Measurements from ENCODE around the gene ELK3.

Gene ELK3

DNA sequence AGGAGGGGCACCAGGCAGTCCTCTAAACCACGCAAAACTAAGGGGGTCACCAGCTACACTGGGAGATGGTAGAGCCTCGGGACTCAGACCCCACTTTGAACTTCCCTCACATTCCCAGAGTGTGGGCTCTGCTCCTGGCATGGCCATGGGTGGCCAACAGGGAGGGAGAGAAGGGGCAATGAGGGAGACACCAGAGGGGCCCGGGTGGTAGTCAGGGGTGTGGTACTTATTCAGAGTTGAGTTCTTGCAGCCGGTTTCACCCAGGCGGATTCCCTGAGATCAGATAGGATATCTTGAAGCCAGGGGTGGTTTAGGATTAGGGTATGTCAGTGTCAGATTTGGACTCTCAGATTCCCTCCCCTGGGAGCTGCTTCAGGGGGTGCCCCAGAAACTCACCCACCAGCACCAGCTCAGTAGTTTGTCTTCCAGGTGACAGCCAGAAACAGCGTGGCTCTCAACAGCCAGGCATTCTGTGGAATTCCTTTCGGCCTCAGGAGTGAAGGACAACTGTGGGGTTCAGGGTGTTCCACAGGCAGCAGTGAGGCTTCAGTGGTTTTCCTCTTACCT is 56.0 kb downstream of the ELK3 start:
- DNase-seq (ENCODE audit: insufficient read length, low spot score) (no peak), FAIRE-seq (no peak)

GRCh38 chr12:96255077-96255476 is 60.9 kb downstream of the ELK3 start:
- DNase-seq (ENCODE audit: insufficient read length, low spot score) (no peak), FAIRE-seq (no peak)

DNA sequence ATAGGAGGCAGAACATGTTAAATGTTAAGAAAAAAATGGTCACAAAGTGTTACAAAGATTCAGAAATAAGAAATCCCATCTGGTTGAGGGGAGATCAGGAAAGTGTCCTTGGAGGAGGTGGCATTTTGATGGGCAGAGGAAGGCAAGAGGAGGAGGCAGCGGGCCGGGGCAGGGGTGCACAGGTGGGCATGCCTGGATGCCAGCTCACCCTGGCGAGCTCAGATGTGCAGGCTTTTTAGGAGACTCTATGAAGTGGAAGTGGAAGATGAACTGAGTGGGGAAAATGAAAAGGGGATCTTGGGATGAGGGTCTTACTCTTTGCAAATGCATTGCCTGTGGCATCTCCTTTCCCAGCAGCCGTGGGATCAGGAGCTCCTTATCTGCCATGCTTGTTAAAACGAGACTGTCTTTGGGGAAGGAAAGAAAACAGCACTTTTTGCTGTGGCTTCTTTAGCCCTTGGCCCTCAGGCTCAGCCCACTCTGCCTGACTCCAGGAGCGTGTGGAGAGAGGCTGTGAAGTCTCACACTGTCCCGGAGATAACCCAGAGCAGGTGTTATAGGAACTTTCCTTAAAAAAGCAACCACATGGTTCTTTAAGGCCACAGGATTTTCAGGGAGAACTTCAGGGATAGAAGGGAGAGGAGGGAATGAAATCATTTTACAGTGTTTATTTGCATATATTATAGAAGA is 62.6 kb downstream of the ELK3 start:
- DNase-seq (ENCODE audit: insufficient read length, low spot score) (no peak), FAIRE-seq (no peak)

DNA sequence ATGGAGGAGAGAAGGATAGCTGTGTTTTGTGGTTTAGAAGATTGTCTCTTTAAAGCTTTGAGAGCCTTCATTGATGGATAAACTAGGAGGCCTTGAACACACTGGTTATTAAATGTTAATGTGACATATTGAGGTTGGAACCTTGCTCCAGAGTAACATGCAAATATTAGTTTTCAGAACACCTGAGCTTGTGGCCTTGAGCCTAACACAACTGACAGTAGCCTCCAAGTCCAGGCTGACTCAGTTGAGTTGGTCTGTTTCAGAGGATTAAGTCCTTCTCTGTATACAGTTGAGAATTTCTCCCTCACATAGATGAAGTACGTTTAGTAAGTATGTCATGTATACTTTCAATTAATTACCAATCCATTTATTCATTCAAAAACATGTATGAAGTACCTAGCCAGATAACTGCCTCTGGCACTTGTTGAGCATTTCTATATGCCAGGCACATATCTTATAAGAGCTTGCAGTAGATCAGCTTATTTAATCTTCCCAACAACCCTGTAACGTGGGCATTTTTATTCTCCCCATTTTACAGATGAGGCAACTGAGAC is 63.5 kb downstream of the ELK3 start:
- no peak for FAIRE-seq
- DNase-seq (ENCODE audit: insufficient read length, low spot score), result no peak

DNA sequence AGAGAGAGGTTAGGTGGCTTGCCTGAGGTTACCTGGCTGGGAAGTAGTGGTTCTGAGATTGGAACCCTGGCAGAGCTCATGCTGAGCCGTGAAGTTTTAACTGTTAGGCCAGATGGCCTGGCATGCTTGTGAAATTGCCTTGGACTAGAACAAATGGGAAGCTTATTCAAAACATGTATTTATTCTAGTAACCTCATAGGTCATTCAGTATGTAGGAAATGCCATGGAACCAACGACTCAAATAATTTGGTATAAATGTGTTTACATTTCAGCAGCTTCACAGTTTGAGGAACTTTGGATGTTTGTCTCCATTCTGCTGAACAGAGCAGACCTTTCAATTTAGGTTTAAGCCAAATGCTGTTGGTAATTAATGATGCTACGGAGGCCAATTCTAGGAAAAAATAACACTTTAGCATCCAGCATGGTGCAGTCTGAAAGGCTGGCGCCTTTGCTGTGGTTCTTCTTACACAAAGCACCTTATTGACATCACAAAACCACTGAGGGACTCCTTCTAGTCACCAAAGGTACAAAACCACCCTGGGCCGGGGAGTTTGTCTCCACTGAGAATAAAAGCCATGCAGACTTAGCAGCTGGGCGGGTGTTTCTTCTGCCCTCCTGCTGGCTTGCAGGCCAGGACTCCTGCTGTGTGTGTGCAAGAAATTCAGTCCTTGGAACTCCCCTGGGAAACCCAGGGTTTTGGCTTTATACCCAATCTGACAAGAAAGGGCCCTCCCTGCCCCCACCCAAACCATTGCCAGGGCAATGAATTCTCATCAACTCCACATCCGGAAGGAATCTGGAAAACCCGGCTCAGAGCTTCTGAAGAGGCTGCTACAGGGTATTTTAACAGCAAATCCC is 64.2 kb downstream of the ELK3 start:
- no peak for FAIRE-seq
- no peak for DNase-seq (ENCODE audit: insufficient read length, low spot score)

DNA sequence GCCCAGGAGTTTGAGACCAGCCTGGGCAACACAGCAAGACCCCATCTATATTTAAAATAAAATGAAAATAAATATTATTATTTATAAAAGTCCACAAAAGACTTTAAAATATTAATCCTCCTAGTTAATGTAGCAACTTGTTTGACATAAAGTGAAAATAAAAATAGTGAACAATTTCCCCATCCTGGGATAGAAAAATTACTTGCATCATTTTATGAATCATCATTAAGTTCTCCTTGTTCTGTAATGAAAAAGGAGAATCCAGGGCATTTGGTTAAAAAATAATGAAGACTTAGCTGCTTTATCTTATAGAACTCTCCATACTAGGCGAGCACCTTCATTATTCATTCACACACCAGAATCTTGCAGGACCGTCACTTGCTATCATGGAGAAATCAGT is 66.1 kb downstream of the ELK3 start:
- DNase-seq (ENCODE audit: insufficient read length, low spot score) (no peak), FAIRE-seq (no peak)

- DNase-seq (ENCODE audit: insufficient read length, low spot score), result no peak
- FAIRE-seq, result no peak
Measured at GRCh38 chr12:96260644-96261043, 66.5 kb downstream of the ELK3 start.

DNA sequence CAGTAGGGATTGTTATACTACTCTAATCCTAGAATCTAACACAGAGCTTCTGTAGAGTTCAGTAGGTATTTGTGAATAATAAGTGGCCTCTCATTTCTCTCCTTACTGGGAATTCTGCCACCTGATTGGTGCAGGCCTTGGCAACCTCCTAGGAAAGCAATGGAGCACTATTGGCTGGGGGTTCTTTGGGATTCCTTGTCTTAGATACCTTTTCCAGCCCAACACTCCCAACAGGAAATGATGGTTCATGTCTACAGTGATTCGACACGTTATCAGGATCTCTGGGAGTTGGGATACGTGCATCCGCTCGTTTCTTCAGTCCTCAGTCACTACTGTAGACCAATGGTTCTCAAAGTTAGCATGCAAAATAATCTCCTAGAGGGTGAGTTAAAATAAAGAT is 67.4 kb downstream of the ELK3 start:
- FAIRE-seq (no peak), DNase-seq (ENCODE audit: insufficient read length, low spot score) (no peak)

GRCh38 chr12:96263449-96263902 is 69.3 kb downstream of the ELK3 start:
- DNase-seq (ENCODE audit: insufficient read length, low spot score) (no peak), FAIRE-seq (no peak)

GRCh38 chr12:96265400-96265799 is 71.2 kb downstream of the ELK3 start:
- FAIRE-seq, result peak; percentile 16
- no peak for DNase-seq (ENCODE audit: insufficient read length, low spot score)

DNA sequence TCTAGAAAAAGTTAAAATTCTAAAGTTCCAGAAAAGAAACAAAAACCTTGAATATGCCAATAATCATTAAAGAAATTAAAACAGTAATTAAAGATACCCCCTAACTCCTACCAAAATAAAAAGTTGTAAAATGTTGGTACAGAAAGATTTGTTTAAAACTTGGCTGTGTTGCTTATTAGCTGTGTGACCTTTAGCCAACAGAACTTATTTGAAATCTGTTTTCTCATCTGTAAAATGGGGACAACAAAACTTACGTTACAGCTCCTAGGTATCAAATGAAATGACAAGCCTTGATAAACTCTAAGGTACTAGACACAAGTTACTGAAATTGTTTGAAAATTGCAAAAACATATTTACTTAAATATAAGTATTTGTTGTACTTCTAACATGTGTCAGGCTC is 71.7 kb downstream of the ELK3 start:
- DNase-seq (ENCODE audit: insufficient read length, low spot score) (no peak), FAIRE-seq (no peak)

- DNase-seq (ENCODE audit: insufficient read length, low spot score) (no peak), FAIRE-seq (no peak)
Measured at GRCh38 chr12:96266238-96266637, 72.1 kb downstream of the ELK3 start.

- DNase-seq (ENCODE audit: insufficient read length, low spot score) (no peak), FAIRE-seq (no peak)
Measured at GRCh38 chr12:96271469-96272199, 77.5 kb downstream of the ELK3 start.

GRCh38 chr12:96274331-96274730 is 80.2 kb downstream of the ELK3 start:
- FAIRE-seq (no peak), DNase-seq (ENCODE audit: insufficient read length, low spot score) (no peak)

DNA sequence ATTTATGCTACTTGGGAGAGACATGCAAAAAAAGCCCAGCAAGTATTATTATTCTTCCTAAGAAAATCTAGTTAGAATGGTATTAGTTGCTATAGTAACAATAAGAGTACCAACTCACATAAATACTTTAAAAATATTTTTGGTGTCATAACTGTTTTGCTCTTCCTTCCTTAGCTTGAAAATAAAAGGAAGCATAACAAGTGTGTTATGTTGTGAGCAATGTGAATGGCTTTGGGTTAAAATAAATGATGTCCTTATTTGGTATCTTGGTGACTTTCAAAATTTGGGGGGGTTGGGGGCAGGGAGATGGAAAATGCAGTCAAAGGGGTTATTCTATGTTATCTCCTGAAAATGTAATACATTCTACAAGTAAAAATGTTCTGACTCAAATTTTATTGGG is 91.0 kb downstream of the ELK3 start:
- FAIRE-seq, result no peak

DNA sequence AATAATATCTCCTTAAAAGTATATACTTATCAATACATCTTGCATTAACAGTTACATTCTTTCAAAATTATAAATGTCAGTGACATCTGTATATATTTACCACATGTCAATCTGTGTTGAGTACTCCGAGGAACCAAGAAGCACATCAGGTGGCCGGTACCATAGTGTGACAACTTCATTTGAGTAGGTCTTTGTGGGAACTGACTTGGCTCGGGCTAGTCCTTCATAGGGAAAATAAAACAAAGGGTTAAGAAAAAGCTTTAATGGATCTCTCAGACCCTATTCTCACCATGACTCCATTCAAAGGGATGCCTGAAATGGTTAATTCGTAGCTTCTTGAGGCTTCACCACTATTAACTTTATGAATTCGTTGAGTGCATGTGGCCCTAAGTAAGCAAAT is 94.9 kb downstream of the ELK3 start:
- DNase-seq (ENCODE audit: insufficient read length, low spot score) (no peak), FAIRE-seq (no peak)

More for the DNA sequence above, 91.0 kb downstream of the ELK3 start:
- DNase-seq (ENCODE audit: insufficient read length, low spot score), result no peak

DNA sequence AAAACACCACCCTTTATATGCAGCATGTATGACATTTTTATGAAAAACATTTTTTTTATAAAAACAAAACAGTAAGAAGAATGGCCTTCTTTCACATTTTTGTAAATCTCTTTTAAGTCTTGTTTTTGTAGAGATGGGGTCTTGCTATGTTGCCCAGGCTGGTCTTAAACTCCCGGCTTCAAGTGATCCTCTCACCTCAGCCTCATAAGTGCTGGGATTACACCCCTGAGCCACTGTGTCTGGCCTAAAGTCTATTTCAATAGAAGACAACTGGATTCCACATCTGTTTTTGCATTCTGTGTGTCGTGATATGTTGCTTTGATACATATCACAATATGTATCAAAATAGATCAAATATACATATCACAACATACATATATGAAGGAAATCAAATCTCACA is 98.9 kb downstream of the ELK3 start:
- FAIRE-seq (no peak), DNase-seq (ENCODE audit: insufficient read length, low spot score) (no peak)

GRCh38 chr12:96294831-96295230 is 100.7 kb downstream of the ELK3 start:
- FAIRE-seq (no peak), DNase-seq (ENCODE audit: insufficient read length, low spot score) (peak; percentile 1)

DNA sequence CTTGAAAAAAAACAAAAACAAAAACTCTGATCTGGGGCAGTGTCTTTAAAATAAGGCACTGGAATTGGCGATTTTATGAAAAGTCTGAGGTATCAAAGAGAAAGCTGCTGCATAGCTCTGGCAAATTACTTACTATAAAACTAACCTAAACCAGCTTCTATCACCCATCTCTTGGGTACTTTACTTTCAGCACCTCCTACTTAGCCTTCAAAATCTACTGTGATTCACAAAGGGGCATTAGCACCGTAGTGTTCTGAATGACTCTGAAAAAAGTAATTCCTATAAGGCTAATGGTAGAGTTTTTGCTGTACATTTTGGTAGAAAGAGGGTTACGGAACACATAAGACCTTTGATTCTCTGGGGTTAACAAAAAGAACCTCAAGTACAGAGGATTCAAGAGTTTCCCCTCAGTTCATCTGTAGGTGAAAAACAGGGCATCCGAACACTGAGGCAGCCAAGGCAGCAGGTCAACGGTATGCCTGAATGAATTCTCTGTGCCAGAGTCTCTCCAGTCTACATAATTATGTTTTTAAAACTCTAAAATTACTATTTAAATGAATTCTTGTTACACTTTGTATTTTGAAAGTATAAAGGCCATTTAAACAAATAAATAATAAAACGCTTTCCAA is 101.5 kb downstream of the ELK3 start:
- FAIRE-seq, result no peak

DNA sequence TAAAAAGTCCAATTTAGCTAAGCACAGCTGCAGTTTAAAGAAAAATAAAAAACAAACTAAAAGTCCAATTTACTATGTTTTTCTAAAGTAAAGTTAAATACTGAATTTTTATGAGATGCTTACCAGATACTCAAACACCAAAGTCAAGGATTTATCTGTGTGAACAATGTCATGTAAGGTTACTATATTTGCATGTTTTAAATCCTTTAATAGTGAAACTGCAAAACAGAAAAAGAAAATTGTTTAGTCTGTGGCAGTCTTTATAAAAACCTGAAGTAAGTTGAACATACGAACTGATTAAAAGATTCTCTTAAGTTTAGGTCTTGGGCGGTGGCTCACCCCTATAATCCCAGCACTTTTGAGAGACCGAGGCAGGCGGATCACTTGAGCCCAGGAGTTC is 103.3 kb downstream of the ELK3 start:
- FAIRE-seq, result no peak
- DNase-seq (ENCODE audit: insufficient read length, low spot score), result no peak

More for the DNA sequence above, 101.5 kb downstream of the ELK3 start:
- no peak for DNase-seq (ENCODE audit: insufficient read length, low spot score)

Data from HTR-8/SVneo (cell line).